ENCODE data around the gene MEF2C.

DNA sequence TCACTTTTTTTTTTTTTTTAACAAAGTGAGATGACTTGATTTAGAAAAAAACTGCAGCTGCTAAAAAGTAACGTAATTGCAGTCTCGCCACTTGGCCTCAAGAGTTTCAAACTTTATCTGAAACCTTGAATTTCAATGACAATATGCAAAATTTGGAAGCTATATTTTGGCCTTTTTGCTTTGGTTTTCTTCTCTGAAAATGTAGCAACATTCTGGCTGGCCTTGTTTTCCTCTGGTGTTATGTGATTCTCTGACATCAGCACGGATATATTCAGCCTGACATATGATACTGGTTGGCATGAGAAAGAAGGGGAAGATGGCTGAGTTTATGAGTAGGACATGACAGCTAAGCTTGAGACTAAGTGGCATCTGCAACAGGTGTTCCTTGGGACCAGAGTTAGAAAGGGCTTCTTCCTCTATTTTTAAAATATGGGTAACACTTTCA, 136.5 kb downstream of the MEF2C start:
- TF ChIP-seq, protein P1, sequence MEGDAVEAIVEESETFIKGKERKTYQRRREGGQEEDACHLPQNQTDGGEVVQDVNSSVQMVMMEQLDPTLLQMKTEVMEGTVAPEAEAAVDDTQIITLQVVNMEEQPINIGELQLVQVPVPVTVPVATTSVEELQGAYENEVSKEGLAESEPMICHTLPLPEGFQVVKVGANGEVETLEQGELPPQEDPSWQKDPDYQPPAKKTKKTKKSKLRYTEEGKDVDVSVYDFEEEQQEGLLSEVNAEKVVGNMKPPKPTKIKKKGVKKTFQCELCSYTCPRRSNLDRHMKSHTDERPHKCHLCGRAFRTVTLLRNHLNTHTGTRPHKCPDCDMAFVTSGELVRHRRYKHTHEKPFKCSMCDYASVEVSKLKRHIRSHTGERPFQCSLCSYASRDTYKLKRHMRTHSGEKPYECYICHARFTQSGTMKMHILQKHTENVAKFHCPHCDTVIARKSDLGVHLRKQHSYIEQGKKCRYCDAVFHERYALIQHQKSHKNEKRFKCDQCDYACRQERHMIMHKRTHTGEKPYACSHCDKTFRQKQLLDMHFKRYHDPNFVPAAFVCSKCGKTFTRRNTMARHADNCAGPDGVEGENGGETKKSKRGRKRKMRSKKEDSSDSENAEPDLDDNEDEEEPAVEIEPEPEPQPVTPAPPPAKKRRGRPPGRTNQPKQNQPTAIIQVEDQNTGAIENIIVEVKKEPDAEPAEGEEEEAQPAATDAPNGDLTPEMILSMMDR (IDR thresholded peaks at IDR 0.05), result no peak
- TF ChIP-seq, protein P2, sequence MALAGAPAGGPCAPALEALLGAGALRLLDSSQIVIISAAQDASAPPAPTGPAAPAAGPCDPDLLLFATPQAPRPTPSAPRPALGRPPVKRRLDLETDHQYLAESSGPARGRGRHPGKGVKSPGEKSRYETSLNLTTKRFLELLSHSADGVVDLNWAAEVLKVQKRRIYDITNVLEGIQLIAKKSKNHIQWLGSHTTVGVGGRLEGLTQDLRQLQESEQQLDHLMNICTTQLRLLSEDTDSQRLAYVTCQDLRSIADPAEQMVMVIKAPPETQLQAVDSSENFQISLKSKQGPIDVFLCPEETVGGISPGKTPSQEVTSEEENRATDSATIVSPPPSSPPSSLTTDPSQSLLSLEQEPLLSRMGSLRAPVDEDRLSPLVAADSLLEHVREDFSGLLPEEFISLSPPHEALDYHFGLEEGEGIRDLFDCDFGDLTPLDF (CRISPR knock-in tag; IDR thresholded peaks at IDR 0.05), result no peak
- no peak for TF ChIP-seq NFYB (CRISPR knock-in tag; conservative IDR thresholded peaks at IDR 0.05; ENCODE audit: low read depth)
- TF ChIP-seq NR2C2 (CRISPR knock-in tag; IDR thresholded peaks at IDR 0.05), result no peak
- no peak for TF ChIP-seq CREM (CRISPR knock-in tag; IDR thresholded peaks at IDR 0.05)
